ENCODE data around the gene AACS.
"Not testable (repeated sequence)": the region's sequence is repeated elsewhere in the genome, so short reads cannot be mapped to it uniquely, and the experiment has no call there.

AACS gene

GRCh38 chr12:125092872-125093680 lies 27.8 kb downstream of the AACS start:
- peak; percentile 97 for DNase-seq

- no peak for DNase-seq
Observed at GRCh38 chr12:125093681-125094330, 28.6 kb downstream of the AACS start.

- DNase-seq, result no peak
Observed at GRCh38 chr12:125096894-125097293, 31.7 kb downstream of the AACS start.

- no peak for DNase-seq
Observed at GRCh38 chr12:125097427-125097826, 32.2 kb downstream of the AACS start.

GRCh38 chr12:125098676-125099408 lies 33.6 kb downstream of the AACS start:
- DNase-seq, result no peak

GRCh38 chr12:125099409-125099782 lies 34.2 kb downstream of the AACS start:
- no peak for DNase-seq

- no peak for DNase-seq
Observed at GRCh38 chr12:125100551-125101434, 35.6 kb downstream of the AACS start.

- no peak for DNase-seq
Observed at GRCh38 chr12:125104982-125105381, 39.7 kb downstream of the AACS start.

GRCh38 chr12:125105600-125105999 lies 40.4 kb downstream of the AACS start:
- no peak for DNase-seq

- no peak for DNase-seq
Observed at GRCh38 chr12:125110641-125111360, 45.6 kb downstream of the AACS start.

GRCh38 chr12:125111403-125111802 lies 46.2 kb downstream of the AACS start:
- no peak for DNase-seq

- not testable (repeated sequence) for DNase-seq
Observed at GRCh38 chr12:125112614-125113013, 47.4 kb downstream of the AACS start.

- no peak for DNase-seq
Observed at GRCh38 chr12:125113263-125113662, 48.0 kb downstream of the AACS start.

GRCh38 chr12:125113789-125114188 lies 48.6 kb downstream of the AACS start:
- DNase-seq, result no peak

GRCh38 chr12:125114365-125115141 lies 49.3 kb downstream of the AACS start:
- no peak for DNase-seq

GRCh38 chr12:125120566-125120965 lies 55.3 kb downstream of the AACS start:
- no peak for DNase-seq

- DNase-seq, result no peak
Observed at GRCh38 chr12:125121106-125121505, 55.9 kb downstream of the AACS start.

- no peak for DNase-seq
Observed at GRCh38 chr12:125122668-125123067, 57.4 kb downstream of the AACS start.

GRCh38 chr12:125124320-125124966 lies 59.2 kb downstream of the AACS start:
- peak; percentile 90 for DNase-seq

- DNase-seq, result no peak
Observed at GRCh38 chr12:125125271-125125670, 60.0 kb downstream of the AACS start.
